ENCODE results near the gene GTF2B. TPM values are rescaled to one million over a fixed set of nuclear protein-coding genes. Genes with fewer than 3 reads are reported as not detected.
"Not testable (repeated sequence)": the region's sequence is repeated elsewhere in the genome, so short reads cannot be mapped to it uniquely, and the experiment has no call there.

Gene GTF2B
- total RNA-seq, 6 experiments from 2014 or later, result 8.8 to 21.6 (median 15.9) TPM

GRCh38 chr1:88876573-88877365 lies 14.6 kb downstream of the GTF2B start:
- DNase-seq (no peak), ATAC-seq (no peak)
- H3K4me1 ChIP-seq, result peaks cover 0 to 23% (median 6%) of the 10 kb centered on the region in 4 donors
- H3K27me3 ChIP-seq, result no peaks in the 10 kb centered on the region
- no peak overlapping the region for H3K27ac ChIP-seq
- peaks cover 0 to 9% (median 0%) of the 10 kb centered on the region in 4 donors for H3K36me3 ChIP-seq
- H3K9me3 ChIP-seq, result no peaks in the 10 kb centered on the region
- intact Hi-C loops (cut with DNase I), result no loop called here
- 58% methylated on average over 5 of the region's 5 CpGs for WGBS (ENCODE audit: insufficient coverage, low coverage, low lambda C conversion rate, missing lambda C conversion rate)
- no peak overlapping the region for H3K4me3 ChIP-seq
- TF ChIP-seq POLR2A (IDR thresholded peaks at IDR 0.05) (no peak), CTCF (IDR thresholded peaks at IDR 0.05) (no peak)

- TF ChIP-seq POLR2A (IDR thresholded peaks at IDR 0.05) (no peak), CTCF (IDR thresholded peaks at IDR 0.05) (no peak)
These were observed 15.8 kb downstream of the GTF2B start for GRCh38 chr1:88875595-88875994.

GRCh38 chr1:88873737-88874349 lies 17.5 kb downstream of the GTF2B start:
- TF ChIP-seq CTCF (IDR thresholded peaks at IDR 0.05), result no peak
- no peak for TF ChIP-seq POLR2A (IDR thresholded peaks at IDR 0.05)
- Histone ChIP-seq H3K27me3 (no peaks in the 10 kb centered on the region), H3K27ac (no peak overlapping the region), H3K4me3 (no peak overlapping the region), H3K36me3 (no peaks in the 10 kb centered on the region), H3K4me1 (peaks cover 0 to 23% (median 6%) of the 10 kb centered on the region in 4 donors), H3K9me3 (no peaks in the 10 kb centered on the region)
- intact Hi-C loops (cut with DNase I), result no loop called here
- no peak for DNase-seq
- WGBS (ENCODE audit: insufficient coverage, low coverage, low lambda C conversion rate, missing lambda C conversion rate), result 30% methylated on average over 5 of the region's 5 CpGs
- peak; percentile 64 to 75 (median 69) for ATAC-seq

More at GRCh38 chr1:88875595-88875994, 15.8 kb downstream of the GTF2B start:
- H3K27me3 ChIP-seq, result no peaks in the 10 kb centered on the region
- H3K36me3 ChIP-seq, result peaks cover 0 to 5% (median 0%) of the 10 kb centered on the region in 4 donors
- WGBS (ENCODE audit: insufficient coverage, low coverage, low lambda C conversion rate, missing lambda C conversion rate), result 81% methylated on average over 4 of the region's 4 CpGs
- no peak overlapping the region for H3K4me3 ChIP-seq
- no peak for ATAC-seq
- H3K27ac ChIP-seq, result no peak overlapping the region
- H3K9me3 ChIP-seq, result no peaks in the 10 kb centered on the region
- H3K4me1 ChIP-seq, result peaks cover 0 to 23% (median 6%) of the 10 kb centered on the region in 4 donors
- intact Hi-C loops (cut with DNase I), result no loop called here
- no peak for DNase-seq

- H3K4me1 ChIP-seq; H3K4me3 ChIP-seq; H3K9me3 ChIP-seq; H3K27me3 ChIP-seq; DNase-seq; H3K36me3 ChIP-seq; intact Hi-C loops (cut with DNase I); H3K27ac ChIP-seq; ATAC-seq: not testable (repeated sequence)
- WGBS (ENCODE audit: insufficient coverage, low coverage, low lambda C conversion rate, missing lambda C conversion rate), result 96% methylated on average over 10 of the region's 14 CpGs
These were observed 21.7 kb downstream of the GTF2B start for GRCh38 chr1:88869644-88870043.

Data from right lobe of liver (tissue), 6 donors.